Measurements from ENCODE around the gene CCDC185.
A peak's percentile ranks its signal among the peaks of the same experiment; 100 is the strongest.

The CCDC185 gene

GRCh38 chr1:223358826-223359225, 34.4 kb upstream of the CCDC185 start:
- no peak overlapping the region for H3K4me2 ChIP-seq (ENCODE audit: insufficient read depth, low read length, poor library complexity, severe bottlenecking)
- H3K4ac ChIP-seq (ENCODE audit: low read length) = no peak overlapping the region
- no peak overlapping the region for H3K23ac ChIP-seq (ENCODE audit: low read depth, low read length, poor library complexity)
- H3K14ac ChIP-seq (ENCODE audit: low read length) = no peak overlapping the region
- H2BK12ac ChIP-seq (ENCODE audit: low read length) = no peak overlapping the region
- WGBS, 2 donors (ENCODE audit: extremely low coverage in 2 of 2, insufficient read length in 2 of 2, insufficient replicate concordance in 1 of 2) = no CpG with 5 or more reads among the region's 3 CpGs
- no peak overlapping the region for H2BK120ac ChIP-seq (ENCODE audit: low read depth, low read length)
- H3K79me1 ChIP-seq (ENCODE audit: low read depth, low read length) = no peaks in the 10 kb centered on the region
- peaks cover 3 to 9% of the 10 kb centered on the region in 2 donors for H3K4me1 ChIP-seq (ENCODE audit: control insufficient read depth in 2 of 2, insufficient read depth in 1 of 2, low read depth in 1 of 2, low read length in 2 of 2)
- no peak for DNase-seq (ENCODE audit: low spot score)
- no peak overlapping the region for H2BK5ac ChIP-seq (ENCODE audit: low read length)
- H2BK15ac ChIP-seq (ENCODE audit: low read length) = no peak overlapping the region
- H3K36me3 ChIP-seq (replicated peaks in 1 of 2; ENCODE audit: control insufficient read depth in 2 of 2, insufficient read depth in 2 of 2, low read length in 2 of 2) = no peaks in the 10 kb centered on the region
- H2AK5ac ChIP-seq (ENCODE audit: low read depth, low read length) = no peak overlapping the region
- H3K9ac ChIP-seq (ENCODE audit: low read depth, low read length, poor library complexity) = no peak overlapping the region
- H4K8ac ChIP-seq (ENCODE audit: low read depth, low read length) = no peak overlapping the region
- no peak overlapping the region for H4K91ac ChIP-seq (ENCODE audit: low read depth, low read length, poor library complexity)
- H3K18ac ChIP-seq (ENCODE audit: low read length) = no peak overlapping the region
- H3K27ac ChIP-seq (replicated peaks; ENCODE audit: low read length) = no peak overlapping the region
- no peak overlapping the region for H3K4me3 ChIP-seq (ENCODE audit: low read length in 2 of 2)
- H2AFZ ChIP-seq (ENCODE audit: low read length) = no peak overlapping the region
- H3K9me3 ChIP-seq (replicated peaks in 1 of 2; ENCODE audit: control insufficient read depth in 2 of 2, insufficient read depth in 1 of 2, low read depth in 1 of 2, low read length in 2 of 2) = no peaks in the 10 kb centered on the region
- H3K27me3 ChIP-seq (ENCODE audit: control insufficient read depth in 3 of 3, insufficient read depth in 3 of 3, low read depth in 1 of 3, low read length in 3 of 3) = peaks cover 0 to 57% (median 0%) of the 10 kb centered on the region in 3 experiments

GRCh38 chr1:223363057-223363855, 30.0 kb upstream of the CCDC185 start:
- Histone ChIP-seq H2BK12ac (ENCODE audit: low read length) (no peak overlapping the region), H3K4me3 (ENCODE audit: low read length in 2 of 2) (peak overlapping the region; percentile 50 to 85), H3K36me3 (replicated peaks in 1 of 2; ENCODE audit: control insufficient read depth in 2 of 2, insufficient read depth in 2 of 2, low read length in 2 of 2) (no peaks in the 10 kb centered on the region), H4K91ac (ENCODE audit: low read depth, low read length, poor library complexity) (no peak overlapping the region), H2BK15ac (ENCODE audit: low read length) (no peak overlapping the region), H2AFZ (ENCODE audit: low read length) (peak overlapping the region; percentile 82), H3K4me2 (ENCODE audit: insufficient read depth, low read length, poor library complexity, severe bottlenecking) (peak overlapping the region; percentile 96), H3K27ac (replicated peaks; ENCODE audit: low read length) (no peak overlapping the region), H2BK120ac (ENCODE audit: low read depth, low read length) (peak overlapping the region; percentile 6), H3K79me1 (ENCODE audit: low read depth, low read length) (no peaks in the 10 kb centered on the region), H2BK5ac (ENCODE audit: low read length) (peak overlapping the region; percentile 3), H3K9ac (ENCODE audit: low read depth, low read length, poor library complexity) (peak overlapping the region; percentile 56), H3K9me3 (replicated peaks in 1 of 2; ENCODE audit: control insufficient read depth in 2 of 2, insufficient read depth in 1 of 2, low read depth in 1 of 2, low read length in 2 of 2) (no peaks in the 10 kb centered on the region), H3K4ac (ENCODE audit: low read length) (no peak overlapping the region), H4K8ac (ENCODE audit: low read depth, low read length) (no peak overlapping the region), H3K23ac (ENCODE audit: low read depth, low read length, poor library complexity) (peak overlapping the region; percentile 2), H3K27me3 (ENCODE audit: control insufficient read depth in 3 of 3, insufficient read depth in 3 of 3, low read depth in 1 of 3, low read length in 3 of 3) (peaks cover 0 to 71% (median 15%) of the 10 kb centered on the region in 3 experiments), H3K14ac (ENCODE audit: low read length) (peak overlapping the region; percentile 57), H3K18ac (ENCODE audit: low read length) (peak overlapping the region; percentile 69), H2AK5ac (ENCODE audit: low read depth, low read length) (no peak overlapping the region), H3K4me1 (ENCODE audit: control insufficient read depth in 2 of 2, insufficient read depth in 1 of 2, low read depth in 1 of 2, low read length in 2 of 2) (peaks cover 3 to 9% of the 10 kb centered on the region in 2 donors)
- peak; percentile 41 for DNase-seq (ENCODE audit: low spot score)
- no CpG with 5 or more reads among the region's 44 CpGs for WGBS, 2 donors (ENCODE audit: extremely low coverage in 2 of 2, insufficient read length in 2 of 2, insufficient replicate concordance in 1 of 2)

GRCh38 chr1:223363856-223364684, 29.1 kb upstream of the CCDC185 start, which contains the start of gene SUSD4:
TSS of gene SUSD4 (minus strand) at chr1:223364176. CDS start at chr1:223363425, 751 bp downstream.
- Histone ChIP-seq H4K8ac (ENCODE audit: low read depth, low read length) (no peak within 1 kb of the TSS), H2AK5ac (ENCODE audit: low read depth, low read length) (no peak within 1 kb of the TSS), H3K4me1 (ENCODE audit: control insufficient read depth in 2 of 2, insufficient read depth in 1 of 2, low read depth in 1 of 2, low read length in 2 of 2) (peaks cover 3 to 9% of the 10 kb centered on the region in 2 donors), H3K36me3 (replicated peaks in 1 of 2; ENCODE audit: control insufficient read depth in 2 of 2, insufficient read depth in 2 of 2, low read length in 2 of 2) (no peaks in the 10 kb centered on the region), H3K23ac (ENCODE audit: low read depth, low read length, poor library complexity) (peak within 1 kb of the TSS; percentile 2), H2BK15ac (ENCODE audit: low read length) (peak within 1 kb of the TSS; percentile 49), H3K79me1 (ENCODE audit: low read depth, low read length) (no peaks in the 10 kb centered on the region), H2BK12ac (ENCODE audit: low read length) (no peak within 1 kb of the TSS), H3K4ac (ENCODE audit: low read length) (no peak within 1 kb of the TSS), H3K9ac (ENCODE audit: low read depth, low read length, poor library complexity) (peak within 1 kb of the TSS; percentile 56), H4K91ac (ENCODE audit: low read depth, low read length, poor library complexity) (no peak within 1 kb of the TSS), H3K27ac (replicated peaks; ENCODE audit: low read length) (no peak within 1 kb of the TSS), H3K27me3 (ENCODE audit: control insufficient read depth in 3 of 3, insufficient read depth in 3 of 3, low read depth in 1 of 3, low read length in 3 of 3) (peaks cover 0 to 63% (median 15%) of the 10 kb centered on the region in 3 experiments), H2BK5ac (ENCODE audit: low read length) (peak within 1 kb of the TSS; percentile 3), H3K14ac (ENCODE audit: low read length) (peak within 1 kb of the TSS; percentile 57), H2AFZ (ENCODE audit: low read length) (peak within 1 kb of the TSS; percentile 82), H3K18ac (ENCODE audit: low read length) (peak within 1 kb of the TSS; percentile 69), H3K4me3 (ENCODE audit: low read length in 2 of 2) (peak within 1 kb of the TSS; percentile 50 to 85), H3K9me3 (replicated peaks in 1 of 2; ENCODE audit: control insufficient read depth in 2 of 2, insufficient read depth in 1 of 2, low read depth in 1 of 2, low read length in 2 of 2) (no peaks in the 10 kb centered on the region), H3K4me2 (ENCODE audit: insufficient read depth, low read length, poor library complexity, severe bottlenecking) (peak within 1 kb of the TSS; percentile 96), H2BK120ac (ENCODE audit: low read depth, low read length) (peak within 1 kb of the TSS; percentile 6)
- DNase-seq (ENCODE audit: low spot score) = peak; percentile 69
- WGBS, 2 donors (ENCODE audit: extremely low coverage in 2 of 2, insufficient read length in 2 of 2, insufficient replicate concordance in 1 of 2) = no CpG with 5 or more reads among the region's 111 CpGs

All from neuronal stem cell (in vitro differentiated cells).